ENCODE data around the gene UBL4A. TPM values are rescaled to one million over a fixed set of nuclear protein-coding genes. Genes with fewer than 3 reads are reported as not detected.

The UBL4A gene
- polyA plus RNA-seq, 1 donor (not counting 4 experiments of a cell fraction or from before 2014, with no cell fraction given) = 15.2 TPM

DNA sequence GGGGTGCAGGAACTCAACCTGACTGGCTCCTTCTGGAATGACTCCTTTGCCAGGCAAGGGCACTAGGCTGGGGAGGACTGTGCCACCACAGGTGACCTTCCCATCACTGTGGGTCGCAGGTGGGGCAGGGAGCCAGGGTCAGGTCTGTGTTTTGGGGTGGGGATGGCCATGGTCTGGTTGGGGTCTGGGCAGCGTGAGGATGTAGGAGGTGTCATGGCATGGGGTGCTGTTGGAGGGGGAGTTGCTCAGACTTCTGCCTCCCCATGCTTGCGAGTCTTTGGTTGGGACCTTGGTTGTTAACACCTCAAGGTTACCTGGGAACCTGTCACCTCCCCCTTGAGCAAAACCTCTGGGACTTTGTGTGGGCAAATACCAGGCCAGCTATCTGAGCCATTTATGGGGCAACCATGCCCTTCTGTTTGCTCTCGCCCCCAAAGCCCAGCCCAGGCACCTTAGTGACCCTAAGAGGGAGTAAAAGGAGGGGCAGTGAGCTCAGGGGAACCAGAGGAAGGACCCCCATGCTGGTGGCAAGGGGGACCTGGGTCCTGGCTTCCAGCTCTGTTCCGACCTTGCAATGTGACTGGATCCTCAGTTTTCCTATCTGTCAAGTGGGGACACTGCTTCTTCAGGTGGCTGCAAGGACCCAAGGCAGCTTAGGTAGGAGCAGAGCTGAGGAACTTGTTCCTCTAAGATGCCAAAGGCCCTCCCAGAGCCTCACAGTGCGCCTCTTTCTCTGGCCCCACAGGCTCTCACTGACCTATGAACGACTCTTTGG is 51.8 kb downstream of the UBL4A start:
- no peaks in the 10 kb centered on the region for H3K9me1 ChIP-seq (ENCODE audit: control insufficient read depth, extremely low read depth, insufficient read depth, low read length)
- no peak overlapping the region for H3K27ac ChIP-seq (ENCODE audit: control insufficient read depth, insufficient read depth, low read length)
- H3K36me3 ChIP-seq (ENCODE audit: control insufficient read depth in 2 of 2, extremely low read depth in 1 of 2, insufficient read depth in 2 of 2, low read length in 2 of 2) = peaks cover 5 to 11% of the 10 kb centered on the region in 2 experiments
- no peak for DNase-seq (ENCODE audit: low read depth, low spot score)
- FAIRE-seq = no peak
- H3K4me3 ChIP-seq (ENCODE audit: control insufficient read depth in 2 of 3, extremely low read depth in 1 of 3, insufficient read depth in 2 of 3, low read depth in 1 of 3, low read length in 3 of 3) = no peak overlapping the region
- H3K4me1 ChIP-seq (ENCODE audit: control insufficient read depth, extremely low read depth, insufficient read depth, low read length) = peaks cover 7% of the 10 kb centered on the region
- no peak overlapping the region for H2AFZ ChIP-seq (ENCODE audit: control insufficient read depth, low read length)
- no peak for TF ChIP-seq EZH2 (IDR thresholded peaks at IDR 0.05; ENCODE audit: low read length)
- TF ChIP-seq, protein P1, sequence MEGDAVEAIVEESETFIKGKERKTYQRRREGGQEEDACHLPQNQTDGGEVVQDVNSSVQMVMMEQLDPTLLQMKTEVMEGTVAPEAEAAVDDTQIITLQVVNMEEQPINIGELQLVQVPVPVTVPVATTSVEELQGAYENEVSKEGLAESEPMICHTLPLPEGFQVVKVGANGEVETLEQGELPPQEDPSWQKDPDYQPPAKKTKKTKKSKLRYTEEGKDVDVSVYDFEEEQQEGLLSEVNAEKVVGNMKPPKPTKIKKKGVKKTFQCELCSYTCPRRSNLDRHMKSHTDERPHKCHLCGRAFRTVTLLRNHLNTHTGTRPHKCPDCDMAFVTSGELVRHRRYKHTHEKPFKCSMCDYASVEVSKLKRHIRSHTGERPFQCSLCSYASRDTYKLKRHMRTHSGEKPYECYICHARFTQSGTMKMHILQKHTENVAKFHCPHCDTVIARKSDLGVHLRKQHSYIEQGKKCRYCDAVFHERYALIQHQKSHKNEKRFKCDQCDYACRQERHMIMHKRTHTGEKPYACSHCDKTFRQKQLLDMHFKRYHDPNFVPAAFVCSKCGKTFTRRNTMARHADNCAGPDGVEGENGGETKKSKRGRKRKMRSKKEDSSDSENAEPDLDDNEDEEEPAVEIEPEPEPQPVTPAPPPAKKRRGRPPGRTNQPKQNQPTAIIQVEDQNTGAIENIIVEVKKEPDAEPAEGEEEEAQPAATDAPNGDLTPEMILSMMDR (optimal IDR thresholded peaks at IDR 0.05 in 1 of 3, IDR thresholded peaks at IDR 0.05 in 1 of 3, conservative IDR thresholded peaks at IDR 0.05 in 1 of 3; ENCODE audit: extremely low read depth in 1 of 3, insufficient read depth in 2 of 3, low read length in 3 of 3) = no peak
- no peaks in the 10 kb centered on the region for H3K27me3 ChIP-seq (ENCODE audit: control insufficient read depth, extremely low read depth, insufficient read depth, low read length)
- H3K9ac ChIP-seq (ENCODE audit: control insufficient read depth, extremely low read depth, insufficient read depth, low read length) = no peak overlapping the region
- H4K20me1 ChIP-seq (ENCODE audit: control insufficient read depth, extremely low read depth, insufficient read depth, low read length) = peaks cover 5% of the 10 kb centered on the region
- H3K9me3 ChIP-seq (ENCODE audit: control insufficient read depth, low read depth, low read length) = peaks cover 4% of the 10 kb centered on the region
- H3K4me2 ChIP-seq (ENCODE audit: control insufficient read depth, extremely low read depth, insufficient read depth, low read depth, low read length) = no peak overlapping the region
- peaks cover 26% of the 10 kb centered on the region for H3K79me2 ChIP-seq (ENCODE audit: control insufficient read depth, insufficient read depth, low read length)
- dilution Hi-C loops (cut with MboI; ENCODE audit: extremely low pct_ligation_motif_present, low sequenced_read_pairs) = no loop called here

Small RNAs within 50 kb of the gene (small RNA-seq; reads per million reads assigned to genes)
- gene MIR6858 (ENCODE audit: insufficient read length in 3 of 3, low read depth in 3 of 3, low replicate concordance in 1 of 3) (0 reads per million in 3 experiments), gene RN7SL697P (ENCODE audit: insufficient read length in 3 of 3, low read depth in 3 of 3, low replicate concordance in 1 of 3) (0 reads per million in 3 experiments)

Other genes with a start within 250 kb of the UBL4A start
- gene OPN1MW3, start 229.0 kb downstream of the UBL4A start, polyA plus RNA-seq = not detected in 3 replicates
- gene TEX28, start 191.5 kb downstream of the UBL4A start, polyA plus RNA-seq = not detected in 3 replicates
- not detected in 3 replicates for gene TKTL1, start 190.8 kb downstream of the UBL4A start, polyA plus RNA-seq
- gene FLNA, start 112.0 kb downstream of the UBL4A start, polyA plus RNA-seq = 245 to 536 TPM (median 343 TPM) in 3 replicates
- 32.7 to 65.5 TPM (median 36.9 TPM) in 3 replicates for gene EMD, start 107.3 kb downstream of the UBL4A start, polyA plus RNA-seq
- 2,926 to 3,552 TPM (median 3,414 TPM) in 3 replicates for gene RPL10, start 88.2 kb downstream of the UBL4A start, polyA plus RNA-seq
- 16.7 to 37.6 TPM (median 17.1 TPM) in 3 replicates for gene DNASE1L1, start 77.4 kb downstream of the UBL4A start, polyA plus RNA-seq
- gene TAFAZZIN, start 75.1 kb downstream of the UBL4A start, polyA plus RNA-seq = 16.3 to 20.6 TPM (median 19.9 TPM) in 3 replicates
- 42.4 to 85.5 TPM (median 74.1 TPM) in 3 replicates for gene ATP6AP1, start 57.9 kb downstream of the UBL4A start, polyA plus RNA-seq
- gene GDI1, start 49.5 kb downstream of the UBL4A start, polyA plus RNA-seq = 61.8 to 96.4 TPM (median 75.3 TPM) in 3 replicates
- 34.0 to 40.0 TPM (median 35.7 TPM) in 3 replicates for gene FAM50A, start 42.5 kb downstream of the UBL4A start, polyA plus RNA-seq
- 7.6 to 14.2 TPM (median 13.0 TPM) in 3 replicates for gene PLXNA3, start 28.3 kb downstream of the UBL4A start, polyA plus RNA-seq
- 6.3 to 11.4 TPM (median 9.3 TPM) in 3 replicates for gene LAGE3, start 7.3 kb downstream of the UBL4A start, polyA plus RNA-seq
- 8.1 to 15.9 TPM (median 15.0 TPM) in 3 replicates for gene SLC10A3, start 4.0 kb upstream of the UBL4A start, polyA plus RNA-seq
- 15.8 to 25.3 TPM (median 21.4 TPM) in 3 replicates for gene FAM3A, start 29.6 kb upstream of the UBL4A start, polyA plus RNA-seq
- gene G6PD, start 60.2 kb upstream of the UBL4A start, polyA plus RNA-seq = 26.8 to 71.9 TPM (median 41.6 TPM) in 3 replicates
- 15.1 to 19.9 TPM (median 16.5 TPM) in 3 replicates for gene IKBKG, start 61.0 kb upstream of the UBL4A start, polyA plus RNA-seq
- not detected in 3 replicates for gene CTAG1A, start 98.5 kb upstream of the UBL4A start, polyA plus RNA-seq
- gene CTAG1B, start 132.7 kb upstream of the UBL4A start, polyA plus RNA-seq = not detected in 3 replicates
- not detected in 3 replicates for gene CTAG2, start 167.0 kb upstream of the UBL4A start, polyA plus RNA-seq

All from keratinocyte (primary cell).